Stimulated activated CD8-positive, alpha-beta memory T cell treated with anti-CD3 and anti-CD28 coated beads, Interleukin-4, amount 100 ng/mL, for 48 hours (primary cell): ENCODE data around the gene KCNK13.

ENCODE experiments used
- DNase-seq: peaks from one replicate; pipeline ENCODE4 v3.0.0-alpha.2; 2020

The KCNK13 gene

GRCh38 chr14:90137807-90138206, 76.0 kb downstream of the KCNK13 start:
- DNase-seq: no peak

GRCh38 chr14:90139199-90139598, 77.4 kb downstream of the KCNK13 start:
- DNase-seq: no peak

- DNase-seq: no peak
Measured at GRCh38 chr14:90140298-90140955, 78.6 kb downstream of the KCNK13 start.

GRCh38 chr14:90140956-90141316, 79.1 kb downstream of the KCNK13 start:
- DNase-seq: no peak

- no peak for DNase-seq
Measured at GRCh38 chr14:90153429-90153828, 91.6 kb downstream of the KCNK13 start.

- DNase-seq: no peak
Measured at GRCh38 chr14:90154110-90154509, 92.3 kb downstream of the KCNK13 start.

GRCh38 chr14:90159146-90159545, 97.4 kb downstream of the KCNK13 start:
- no peak for DNase-seq

GRCh38 chr14:90159688-90160087, 97.9 kb downstream of the KCNK13 start:
- DNase-seq: no peak

- DNase-seq: no peak
Measured at GRCh38 chr14:90161129-90161528, 99.3 kb downstream of the KCNK13 start.

GRCh38 chr14:90168425-90169105, 106.8 kb downstream of the KCNK13 start:
- DNase-seq: no peak

GRCh38 chr14:90175631-90176030, 113.8 kb downstream of the KCNK13 start:
- no peak for DNase-seq

- no peak for DNase-seq
Measured at GRCh38 chr14:90177539-90178189, 115.9 kb downstream of the KCNK13 start.

GRCh38 chr14:90179357-90179756, 117.6 kb downstream of the KCNK13 start:
- no peak for DNase-seq

GRCh38 chr14:90179809-90180779, 118.3 kb downstream of the KCNK13 start:
- no peak for DNase-seq

GRCh38 chr14:90184094-90184493, 122.3 kb downstream of the KCNK13 start:
- DNase-seq: no peak

GRCh38 chr14:90184571-90185266, 122.9 kb downstream of the KCNK13 start:
- DNase-seq: no peak

GRCh38 chr14:90188588-90188987, 126.8 kb downstream of the KCNK13 start:
- no peak for DNase-seq

GRCh38 chr14:90191154-90191553, 129.4 kb downstream of the KCNK13 start:
- DNase-seq: no peak

- DNase-seq: no peak
Measured at GRCh38 chr14:90191585-90191984, 129.8 kb downstream of the KCNK13 start.

GRCh38 chr14:90193925-90194324, 132.1 kb downstream of the KCNK13 start:
- peak; percentile 45 for DNase-seq

GRCh38 chr14:90194706-90195105, 132.9 kb downstream of the KCNK13 start:
- no peak for DNase-seq

GRCh38 chr14:90198541-90199060, 136.8 kb downstream of the KCNK13 start:
- DNase-seq: no peak
